AG10803 (cell line): ENCODE data around the gene BLACAT1.

Experiments used
- DNase-seq: peaks from one replicate; pipeline ENCODE4 v3.0.0; 2010; ENCODE audit warnings: low read depth
- H3K4me3 ChIP-seq: 2 replicates; pipeline ENCODE4 v1.5.1; 2011; ENCODE audit warnings: mild to moderate bottlenecking, low read length, control low read depth
- TF ChIP-seq, protein P1 (sequence below): conservative IDR thresholded peaks from 2 replicates; pipeline ENCODE4 v1.5.1; 2011; ENCODE audit warnings: mild to moderate bottlenecking, low read length, control low read depth, inconsistent platforms

Gene BLACAT1

DNA sequence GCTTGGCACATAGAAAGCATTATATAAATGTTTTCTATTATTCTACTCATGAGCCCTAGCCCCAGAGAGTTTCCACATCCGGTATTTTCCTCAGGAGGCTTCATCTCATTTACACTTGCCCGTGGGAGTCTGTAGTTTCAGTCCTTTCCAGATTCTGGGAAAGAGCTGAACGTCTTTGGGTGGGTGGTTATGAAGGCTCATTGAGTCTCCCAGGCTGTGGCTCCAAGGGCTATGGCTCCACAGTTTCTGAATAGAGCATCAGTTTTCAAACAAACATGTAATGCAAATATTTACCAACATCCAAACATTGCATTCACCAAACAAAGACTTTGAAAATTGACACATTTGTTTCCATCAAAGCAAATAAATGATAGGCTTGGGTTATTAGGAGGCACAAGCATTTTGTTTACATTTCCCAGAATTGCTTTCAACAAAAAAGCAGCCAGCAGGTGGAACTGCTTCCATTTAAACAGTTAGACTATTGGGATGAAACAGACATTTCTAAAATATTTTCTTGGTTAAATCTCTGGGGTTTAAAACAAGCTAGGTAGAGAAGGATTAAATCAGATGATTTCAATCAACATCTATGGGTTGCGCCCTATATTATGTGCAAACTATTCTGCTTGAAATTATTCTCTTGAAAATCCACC is 32.7 kb downstream of the BLACAT1 start:
- H3K4me3 ChIP-seq: no peak overlapping the region
- DNase-seq: no peak
- TF ChIP-seq, protein P1, sequence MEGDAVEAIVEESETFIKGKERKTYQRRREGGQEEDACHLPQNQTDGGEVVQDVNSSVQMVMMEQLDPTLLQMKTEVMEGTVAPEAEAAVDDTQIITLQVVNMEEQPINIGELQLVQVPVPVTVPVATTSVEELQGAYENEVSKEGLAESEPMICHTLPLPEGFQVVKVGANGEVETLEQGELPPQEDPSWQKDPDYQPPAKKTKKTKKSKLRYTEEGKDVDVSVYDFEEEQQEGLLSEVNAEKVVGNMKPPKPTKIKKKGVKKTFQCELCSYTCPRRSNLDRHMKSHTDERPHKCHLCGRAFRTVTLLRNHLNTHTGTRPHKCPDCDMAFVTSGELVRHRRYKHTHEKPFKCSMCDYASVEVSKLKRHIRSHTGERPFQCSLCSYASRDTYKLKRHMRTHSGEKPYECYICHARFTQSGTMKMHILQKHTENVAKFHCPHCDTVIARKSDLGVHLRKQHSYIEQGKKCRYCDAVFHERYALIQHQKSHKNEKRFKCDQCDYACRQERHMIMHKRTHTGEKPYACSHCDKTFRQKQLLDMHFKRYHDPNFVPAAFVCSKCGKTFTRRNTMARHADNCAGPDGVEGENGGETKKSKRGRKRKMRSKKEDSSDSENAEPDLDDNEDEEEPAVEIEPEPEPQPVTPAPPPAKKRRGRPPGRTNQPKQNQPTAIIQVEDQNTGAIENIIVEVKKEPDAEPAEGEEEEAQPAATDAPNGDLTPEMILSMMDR: no peak

DNA sequence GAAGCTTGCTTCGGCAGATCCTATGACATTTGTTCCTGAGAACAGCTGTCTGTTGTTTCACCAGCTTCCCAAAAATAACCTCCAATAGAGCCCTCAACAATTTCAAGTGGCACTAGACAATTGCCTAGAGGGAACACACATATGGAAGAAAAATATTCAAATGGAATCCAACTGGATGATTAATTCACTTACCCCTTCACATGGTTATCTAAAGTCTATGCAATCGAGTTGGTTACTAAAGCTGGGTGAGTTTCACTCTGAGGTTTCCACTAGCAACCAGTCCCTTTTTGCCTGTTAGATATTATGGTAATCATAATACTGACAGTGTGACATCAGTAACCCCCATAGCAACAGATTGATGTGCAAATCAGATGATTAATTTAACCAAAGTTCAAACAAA is 34.0 kb downstream of the BLACAT1 start, which contains the start of gene LEMD1:
Gene LEMD1, minus strand, starts transcription at position 259 of the 400 bp plus-strand sequence. CDS start 1,520 bp downstream, outside the sequence.
- DNase-seq: no peak
- TF ChIP-seq, protein P1: no peak
- no peak within 1 kb of the TSS for H3K4me3 ChIP-seq

- no peak overlapping the region for H3K4me3 ChIP-seq
- TF ChIP-seq, protein P1: no peak
- DNase-seq: no peak
Measured at GRCh38 chr1:205420938-205421337, 34.9 kb downstream of the BLACAT1 start.

GRCh38 chr1:205417870-205418635 is 37.8 kb downstream of the BLACAT1 start:
- no peak overlapping the region for H3K4me3 ChIP-seq
- DNase-seq: no peak
- TF ChIP-seq, protein P1: no peak

DNA sequence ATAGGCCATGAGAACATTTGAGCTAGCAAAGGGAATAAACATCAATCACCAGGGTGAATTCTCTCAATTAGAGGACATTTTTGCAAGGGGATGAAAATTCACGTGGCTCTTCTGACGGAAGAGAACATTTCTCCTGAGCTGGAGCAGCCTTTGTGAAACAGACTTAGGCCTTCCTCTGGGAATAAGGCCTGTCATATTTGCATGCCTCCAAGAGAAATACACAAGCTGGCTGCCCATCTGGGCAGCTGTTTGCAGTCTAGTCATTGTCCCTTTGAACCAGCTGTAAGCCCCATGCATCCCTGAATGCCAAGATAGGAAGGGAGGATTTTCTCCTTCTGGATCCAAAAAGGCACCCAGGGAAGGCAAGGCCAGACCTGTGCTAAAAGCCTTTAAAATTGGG is 39.5 kb downstream of the BLACAT1 start:
- TF ChIP-seq, protein P1: no peak
- no peak for DNase-seq
- H3K4me3 ChIP-seq: no peak overlapping the region

DNA sequence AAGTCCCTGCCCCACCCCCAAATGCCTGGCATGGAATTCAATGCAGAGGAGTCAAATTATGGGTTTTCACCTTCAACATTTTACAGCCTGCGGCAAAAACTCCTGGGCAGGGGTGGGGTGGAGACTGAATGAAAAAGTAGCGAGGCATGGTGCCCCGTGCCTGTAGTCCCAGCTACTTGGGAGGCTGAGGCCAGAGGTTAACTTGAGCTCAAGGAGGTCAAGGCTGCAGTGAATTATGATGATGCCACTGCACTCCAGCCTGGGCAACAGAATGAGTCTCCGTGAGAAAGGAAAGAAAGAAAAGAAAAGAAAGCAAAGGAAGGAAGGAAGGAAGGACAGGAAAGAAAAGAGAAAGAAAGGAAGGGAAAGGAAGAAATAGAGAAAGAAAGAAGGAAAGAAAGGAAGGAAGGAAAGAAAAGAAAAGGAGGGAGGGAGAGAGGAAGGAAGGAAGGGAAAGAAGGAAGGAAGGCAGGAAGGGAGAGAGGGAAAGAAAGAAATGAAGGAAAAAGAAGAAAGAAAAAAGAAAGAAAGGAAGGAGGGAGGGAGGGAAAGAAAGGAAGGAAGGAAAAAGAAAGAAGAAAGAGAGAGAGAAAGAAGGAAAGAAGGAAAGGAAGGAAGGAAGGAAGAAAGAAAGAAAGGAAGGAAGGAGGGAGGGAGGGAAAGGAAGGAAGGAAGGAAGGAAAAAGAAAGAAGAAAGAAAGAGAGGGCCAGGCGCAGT is 45.1 kb downstream of the BLACAT1 start:
- TF ChIP-seq, protein P1: no peak
- no peak for DNase-seq
- H3K4me3 ChIP-seq: no peak overlapping the region
